K562 (cell line): ENCODE measurements around the gene TTC4. TPM values are rescaled to one million over a fixed set of nuclear protein-coding genes. Genes with fewer than 3 reads are reported as not detected.

ENCODE experiments used
- ATAC-seq: fragments of 200-7000 bp; cut with Tn5 transposase; 3 replicates; pipeline ENCODE4 v1.9.1; 2020; ENCODE audit warnings: moderate library complexity
- BruUV-seq: library from RNA; stranded (reverse); fragments of 400-500 nt; replicated peaks from 2 replicates; lab custom pipeline; 2021; lab: Mats Ljungman, UMichigan
- CTCF ChIA-PET: fragments of 300-600 bp; formaldehyde crosslinking; extraction: SDS; loops from one replicate; lab custom pipeline; 2021; ENCODE audit warnings: low intra/inter-chr PET ratio; lab: Yijun Ruan, JAX
- POLR2A ChIA-PET: fragments of 300-600, 350-650 bp; sonication (Branson Sonifier 250); formaldehyde crosslinking; extraction: SDS; loops from one replicate; lab custom pipeline; 2021; ENCODE audit warnings: antibody characterized with exemption, inconsistent platforms; lab: Yijun Ruan, JAX
- DNase-seq, 4 experiments: peaks; one replicate each; pipeline versions ENCODE4 v3.0.0 to v3.0.0-alpha.2; 2011 to 2018; ENCODE audit warnings: low spot score in 3 of 4, mixed read lengths in 3 of 4; ENCODE audit errors: extremely low read depth in 1 of 4
- FAIRE-seq: peaks from 2 replicates; lab custom pipeline; 2011; peaks lifted over from hg19 to GRCh38; lab: Jason Lieb, UNC
- H2AFZ ChIP-seq: 2 replicates; pipeline ENCODE4 v1.6.0; 2011; ENCODE audit warnings: low read depth, low read length, control low read depth, inconsistent platforms
- H3K27ac ChIP-seq: fragments of 200-600 bp; 3 replicates; pipeline ENCODE4 v1.8.0; 2011; ENCODE audit warnings: low read depth, mild to moderate bottlenecking, control low read depth, inconsistent platforms, low read length, moderate library complexity, mixed read lengths; ENCODE audit errors: extremely low read depth
- H3K27me3 ChIP-seq, 2 experiments: fragments of 300-600 bp in 1 of 2; 2 replicates in 1 of 2; 3 replicates in 1 of 2; pipeline versions ENCODE4 v1.6.0 to v1.8.0; 2011; ENCODE audit warnings: inconsistent platforms in 2 of 2, low read length in 2 of 2, mild to moderate bottlenecking in 1 of 2, mixed read lengths in 1 of 2, moderate library complexity in 1 of 2; ENCODE audit not compliant: control insufficient read depth in 2 of 2, insufficient read depth in 2 of 2
- H3K36me3 ChIP-seq: fragments of 300-600 bp; 3 replicates; pipeline ENCODE4 v1.8.0; 2011; ENCODE audit warnings: mild to moderate bottlenecking, low read length, inconsistent platforms; ENCODE audit not compliant: control insufficient read depth, insufficient read depth
- H3K4me1 ChIP-seq, 2 experiments: fragments of 200-600 bp in 1 of 2; replicated peaks in 1 of 2; 2 replicates in 1 of 2; 3 replicates in 1 of 2; pipeline versions ENCODE4 v1.5.1 to v1.8.0; 2011; ENCODE audit warnings: inconsistent platforms in 2 of 2, low read length in 2 of 2, mild to moderate bottlenecking in 1 of 2, mixed read lengths in 1 of 2, moderate library complexity in 1 of 2; ENCODE audit not compliant: control insufficient read depth in 2 of 2, insufficient read depth in 2 of 2
- H3K4me2 ChIP-seq: 2 replicates; pipeline ENCODE4 v1.6.1; 2011; ENCODE audit warnings: low read length, control low read depth, inconsistent platforms, mixed read lengths; ENCODE audit not compliant: insufficient read depth
- H3K4me3 ChIP-seq: fragments of 200-600 bp; sonication (generic), shearing (Covaris generic); 2 replicates; pipeline ENCODE4 v1.5.1; 2016; ENCODE audit warnings: control low read depth, inconsistent platforms
- H3K79me2 ChIP-seq: fragments of 200-600 bp; 3 replicates; pipeline ENCODE4 v1.8.0; 2011; ENCODE audit warnings: low read length, inconsistent platforms; ENCODE audit not compliant: control insufficient read depth, insufficient read depth
- H3K9ac ChIP-seq, 2 experiments: 2 replicates each; pipeline versions ENCODE4 v1.6.0 to v1.6.1; 2011; ENCODE audit warnings: low read depth in 2 of 2, low read length in 2 of 2, control low read depth in 1 of 2, inconsistent platforms in 1 of 2, mild to moderate bottlenecking in 1 of 2, mixed read lengths in 1 of 2; ENCODE audit not compliant: insufficient read depth in 1 of 2
- H3K9me1 ChIP-seq: one replicate; pipeline ENCODE4 v1.6.0; 2011; ENCODE audit warnings: inconsistent platforms, mild to moderate bottlenecking, low read length, moderate library complexity; ENCODE audit not compliant: control insufficient read depth, insufficient read depth
- H3K9me3 ChIP-seq: replicated peaks from 2 replicates; pipeline ENCODE4 v1.5.1; 2011; ENCODE audit warnings: low read depth, low read length, inconsistent platforms; ENCODE audit not compliant: control insufficient read depth, insufficient read depth
- H4K20me1 ChIP-seq: replicated peaks from 2 replicates; pipeline ENCODE4 v1.6.1; 2011; ENCODE audit warnings: low read length, inconsistent platforms, mixed read lengths; ENCODE audit not compliant: control insufficient read depth, insufficient read depth
- BCL6 ChIP-seq: fragments of 250-450 bp; sonication (Bioruptor Pico); IDR thresholded peaks from 2 replicates; pipeline ENCODE4 v1.4.0; 2020
- CBX3 ChIP-seq, 2 experiments: IDR thresholded peaks; 1 replicate in 1 of 2; 2 replicates in 1 of 2; pipeline ENCODE4 v1.6.1; 2012; ENCODE audit warnings: inconsistent platforms in 2 of 2, low read length in 2 of 2, borderline replicate concordance in 1 of 2, control low read depth in 1 of 2
- ETV5 ChIP-seq: sonication (generic); formaldehyde crosslinking; IDR thresholded peaks from 2 replicates; pipeline ENCODE4 v1.4.0; 2020; ENCODE audit warnings: low read depth, mild to moderate bottlenecking, missing genetic modification reagents
- GTF2F1 ChIP-seq: IDR thresholded peaks from 2 replicates; pipeline ENCODE4 v1.6.1; 2011; ENCODE audit warnings: low read depth, low read length, improper control_type of control experiment
- MITF ChIP-seq: IDR thresholded peaks from 2 replicates; pipeline ENCODE4 v1.6.1; 2014; ENCODE audit warnings: antibody characterized with exemption
- NR0B1 ChIP-seq: fragments of 450-650 bp; IDR thresholded peaks from one replicate; pipeline ENCODE4 v1.6.1; 2018; ENCODE audit warnings: mild to moderate bottlenecking, moderate library complexity; ENCODE audit not compliant: partially characterized antibody
- PKNOX1 ChIP-seq: fragments of 450-650 bp; IDR thresholded peaks from 2 replicates; pipeline ENCODE4 v1.6.1; 2016
- SMARCC2 ChIP-seq: fragments of 450-650 bp; IDR thresholded peaks from 2 replicates; pipeline ENCODE4 v1.6.1; 2017; ENCODE audit warnings: antibody characterized with exemption, moderate library complexity, mild to moderate bottlenecking, low read depth
- STAT5B ChIP-seq: fragments of 250-450 bp; sonication (Bioruptor Pico); IDR thresholded peaks from 2 replicates; pipeline ENCODE4 v1.8.0; 2021; ENCODE audit warnings: mild to moderate bottlenecking, inconsistent platforms
- ZFP36 ChIP-seq: fragments of 150-350 bp; IDR thresholded peaks from 2 replicates; pipeline ENCODE4 v1.6.1; 2018; ENCODE audit warnings: low read length, low read depth; ENCODE audit not compliant: partially characterized antibody
- ZNF124 ChIP-seq: sonication (generic); formaldehyde crosslinking; IDR thresholded peaks from 2 replicates; pipeline ENCODE4 v1.8.1; 2022; ENCODE audit warnings: missing genetic modification reagents
- WGBS: fragments of 100-300 bp; shearing (Covaris generic); methylation state at CpG from one replicate; pipeline ENCODE4 v1.1.6; 2016; ENCODE audit warnings: low coverage, mixed read lengths; ENCODE audit not compliant: insufficient coverage; ENCODE audit errors: missing lambda C conversion rate; 5-methylcytosine and 5-hydroxymethylcytosine counted together
- in situ Hi-C: fragments of 300-500 bp; cut with MboI; formaldehyde crosslinking; loops from 4 replicates; pipeline ENCODE4 v1.15.0; 2018; ENCODE audit warnings: inconsistent platforms, mixed read lengths
- intact Hi-C: fragments of 100-400 bp; cut with micrococcal nuclease; formaldehyde crosslinking; loops from 2 replicates; pipeline ENCODE4 v1.14.2; 2022
- polyA plus RNA-seq, 8 experiments: library from polyadenylated mRNA; depleted of rRNA in 4 of 8; stranded (reverse) in 5 of 8; unstranded in 3 of 8; fragments of >200 nt; fragmentation: Nextera tagmentation in 2 of 8; fragmentation: Illumina TruSeq in 1 of 8; extraction: Ambion mirVana in 2 of 8; extraction: Trizol in 1 of 8; gene quantifications; 2 replicates each; pipeline versions ENCODE4 v1.2.1 to v1.2.3, GENCODE V29; 2011 to 2014; ENCODE audit warnings: inconsistent platforms in 1 of 8, missing spikeins in 1 of 8
- total RNA-seq, 7 experiments: library from RNA; depleted of rRNA in 6 of 7; stranded (reverse); fragments of >200 nt in 6 of 7; fragmentation: Illumina TruSeq in 2 of 7; extraction: Trizol in 2 of 7; gene quantifications; 2 replicates each; pipeline versions ENCODE4 v1.2.1 to v1.2.3, GENCODE V29; 2011 to 2021; ENCODE audit warnings: low replicate concordance in 1 of 7

The TTC4 gene
- total and polyA plus RNA-seq, 9 of the 15 experiments (the other 6 are each of a cell fraction or from before 2014, with no cell fraction given) = 36.3 to 111 (median 54.1) TPM

- ATAC-seq (no peak), DNase-seq (no peak), FAIRE-seq (no peak)
- TF ChIP-seq CBX3 (IDR thresholded peaks at IDR 0.05; ENCODE audit: borderline replicate concordance in 1 of 2, low read length in 2 of 2) (no peak), ZNF124 (CRISPR knock-in tag) (no peak), ETV5 (CRISPR knock-in tag) (no peak), NR0B1 (no peak), STAT5B (no peak), GTF2F1 (no peak), ZFP36 (no peak), SMARCC2 (no peak), BCL6 (CRISPR knock-in tag) (no peak), PKNOX1 (no peak), MITF (no peak)
- H3K4me1 ChIP-seq = peaks cover 0 to 9% of the 10 kb centered on the region in 2 experiments; a peak in 3 of 5 replicates
- H3K36me3 ChIP-seq = no peaks in the 10 kb centered on the region
- no TSS peak for BruUV-seq
- H3K9me3 ChIP-seq = no peaks in the 10 kb centered on the region
- CTCF ChIA-PET = no interaction called here
- H4K20me1 ChIP-seq = no peaks in the 10 kb centered on the region
- 0% methylated on average over 2 of the region's 2 CpGs for WGBS
- POLR2A ChIA-PET = interaction anchor here (2.4 kb wide), 1 partner anchor 17 kb away, joined by 9 read pairs; no protein-coding TSS in a partner anchor
- H3K27ac ChIP-seq = no peak overlapping the region
- no peaks in the 10 kb centered on the region for H3K9me1 ChIP-seq
- in situ Hi-C loops (no loop called here), intact Hi-C loops (no loop called here)
- no peak overlapping the region for H3K4me2 ChIP-seq
- H3K4me3 ChIP-seq = no peak overlapping the region
- peaks cover 30 to 41% of the 10 kb centered on the region in 2 experiments for H3K27me3 ChIP-seq
- no peaks in the 10 kb centered on the region for H3K79me2 ChIP-seq
- no peak overlapping the region for H2AFZ ChIP-seq
- no peak overlapping the region for H3K9ac ChIP-seq
Observed at GRCh38 chr1:54782588-54782987, 66.9 kb downstream of the TTC4 start.
